Measurements from ENCODE around the gene ORC5. TPM values are rescaled to one million over a fixed set of nuclear protein-coding genes. Genes with fewer than 3 reads are reported as not detected.

The ORC5 gene
- total RNA-seq, 3 donors from 2014 or later: 14.9 to 17.6 (median 15.5) TPM

DNA sequence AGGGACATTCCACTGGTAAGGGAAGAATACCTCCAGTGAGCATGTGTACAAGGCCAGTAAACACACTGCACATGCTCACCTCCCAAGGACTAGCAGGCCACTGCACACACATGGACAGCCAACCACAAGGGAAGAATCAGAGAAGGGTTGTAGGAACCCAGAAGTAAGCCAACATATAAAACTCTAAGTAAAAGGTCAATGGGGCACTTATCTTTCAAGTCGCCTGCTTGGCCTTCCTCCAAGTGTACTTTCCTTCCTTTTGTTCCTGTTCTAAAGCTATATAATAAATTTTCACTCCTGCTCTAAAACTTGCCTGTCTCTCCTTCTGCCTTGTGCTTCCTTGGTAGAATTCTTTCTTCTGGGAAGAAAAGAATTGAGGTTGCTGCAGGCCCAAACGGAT, 33.0 kb downstream of the ORC5 start:
- peak; percentile 100 for ATAC-seq
- Histone ChIP-seq H3K9me3 (peaks cover 5% of the 10 kb centered on the region), H3K36me3 (ENCODE audit: low read depth) (no peaks in the 10 kb centered on the region), H3K4me3 (no peak overlapping the region), H3K4me1 (ENCODE audit: low read depth) (peaks cover 16% of the 10 kb centered on the region)
- intact Hi-C loops (cut with DNase I, micrococcal nuclease): no loop called here
- peak; percentile 39 to 89 (median 45) for DNase-seq
- TF ChIP-seq, protein P1, sequence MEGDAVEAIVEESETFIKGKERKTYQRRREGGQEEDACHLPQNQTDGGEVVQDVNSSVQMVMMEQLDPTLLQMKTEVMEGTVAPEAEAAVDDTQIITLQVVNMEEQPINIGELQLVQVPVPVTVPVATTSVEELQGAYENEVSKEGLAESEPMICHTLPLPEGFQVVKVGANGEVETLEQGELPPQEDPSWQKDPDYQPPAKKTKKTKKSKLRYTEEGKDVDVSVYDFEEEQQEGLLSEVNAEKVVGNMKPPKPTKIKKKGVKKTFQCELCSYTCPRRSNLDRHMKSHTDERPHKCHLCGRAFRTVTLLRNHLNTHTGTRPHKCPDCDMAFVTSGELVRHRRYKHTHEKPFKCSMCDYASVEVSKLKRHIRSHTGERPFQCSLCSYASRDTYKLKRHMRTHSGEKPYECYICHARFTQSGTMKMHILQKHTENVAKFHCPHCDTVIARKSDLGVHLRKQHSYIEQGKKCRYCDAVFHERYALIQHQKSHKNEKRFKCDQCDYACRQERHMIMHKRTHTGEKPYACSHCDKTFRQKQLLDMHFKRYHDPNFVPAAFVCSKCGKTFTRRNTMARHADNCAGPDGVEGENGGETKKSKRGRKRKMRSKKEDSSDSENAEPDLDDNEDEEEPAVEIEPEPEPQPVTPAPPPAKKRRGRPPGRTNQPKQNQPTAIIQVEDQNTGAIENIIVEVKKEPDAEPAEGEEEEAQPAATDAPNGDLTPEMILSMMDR (IDR thresholded peaks at IDR 0.05): no peak

DNA sequence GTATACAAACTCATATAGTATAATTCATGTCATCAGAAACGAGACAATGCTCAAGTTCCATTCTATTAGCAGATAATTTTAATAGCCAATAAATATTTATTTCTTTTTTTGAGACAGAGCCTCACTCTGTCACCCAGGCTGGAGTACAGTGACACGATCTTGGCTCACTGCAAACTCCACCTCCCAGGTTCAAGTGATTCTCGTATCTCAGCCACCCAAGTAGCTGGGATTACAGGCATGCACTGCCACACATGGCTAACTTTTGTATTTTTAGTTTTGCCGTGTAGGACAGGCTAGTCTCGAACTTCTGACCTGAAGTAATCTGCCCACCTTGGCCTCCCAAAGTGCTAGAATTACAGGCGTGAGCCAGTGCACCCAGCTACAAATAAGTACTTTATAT, 45.7 kb downstream of the ORC5 start:
- H3K36me3 ChIP-seq (ENCODE audit: low read depth): no peaks in the 10 kb centered on the region
- intact Hi-C loops (cut with DNase I, micrococcal nuclease): no loop called here
- no peak for DNase-seq
- no peak overlapping the region for H3K4me3 ChIP-seq
- TF ChIP-seq, protein P1 (IDR thresholded peaks at IDR 0.05): no peak
- no peaks in the 10 kb centered on the region for H3K9me3 ChIP-seq
- no peak for ATAC-seq
- no peaks in the 10 kb centered on the region for H3K4me1 ChIP-seq (ENCODE audit: low read depth)

DNA sequence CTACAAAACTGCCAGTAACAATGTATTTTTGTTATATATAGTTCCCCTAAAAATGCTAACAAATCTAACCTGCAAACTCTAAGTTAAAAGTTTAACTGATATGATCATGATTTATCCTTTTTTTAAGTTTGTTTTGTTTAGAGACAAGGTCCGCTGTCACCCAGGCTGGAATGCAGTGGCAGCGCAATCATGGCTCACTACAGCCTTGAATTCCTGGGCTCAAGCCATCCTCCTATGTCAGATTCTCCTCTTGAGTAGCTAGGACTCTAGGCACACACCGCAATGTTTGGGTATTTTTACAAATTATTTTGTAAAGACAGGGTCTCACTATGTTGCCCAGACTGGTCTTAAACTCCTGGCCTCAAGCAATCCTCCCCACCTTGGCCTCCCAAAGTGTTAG, 46.6 kb downstream of the ORC5 start:
- intact Hi-C loops (cut with DNase I, micrococcal nuclease): no loop called here
- TF ChIP-seq, protein P1 (IDR thresholded peaks at IDR 0.05): no peak
- no peaks in the 10 kb centered on the region for H3K4me1 ChIP-seq (ENCODE audit: low read depth)
- no peaks in the 10 kb centered on the region for H3K36me3 ChIP-seq (ENCODE audit: low read depth)
- H3K4me3 ChIP-seq: no peak overlapping the region
- ATAC-seq (no peak), DNase-seq (no peak)
- no peaks in the 10 kb centered on the region for H3K9me3 ChIP-seq

DNA sequence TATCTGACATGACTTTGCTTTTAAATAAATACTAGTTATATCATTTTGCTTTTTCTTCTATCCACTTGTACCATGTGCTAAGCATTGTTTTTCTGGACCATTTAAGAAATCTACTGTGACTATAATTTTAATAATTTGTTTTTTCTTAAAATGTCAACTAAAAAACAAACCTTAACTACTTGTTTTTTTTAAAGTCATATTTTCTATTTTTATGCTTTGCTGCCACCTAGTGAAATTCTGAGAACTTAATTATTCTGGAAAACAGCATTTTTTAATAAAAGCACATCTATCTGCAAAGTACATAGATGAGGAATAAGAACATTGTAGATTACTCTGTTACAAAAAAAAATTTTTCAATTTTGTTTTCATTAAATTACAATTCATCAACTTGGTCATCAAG, 47.4 kb downstream of the ORC5 start:
- DNase-seq (no peak), ATAC-seq (no peak)
- Histone ChIP-seq H3K9me3 (no peaks in the 10 kb centered on the region), H3K4me1 (ENCODE audit: low read depth) (no peaks in the 10 kb centered on the region), H3K36me3 (ENCODE audit: low read depth) (no peaks in the 10 kb centered on the region), H3K4me3 (no peak overlapping the region)
- TF ChIP-seq, protein P1 (IDR thresholded peaks at IDR 0.05): no peak
- intact Hi-C loops (cut with DNase I, micrococcal nuclease): no loop called here

DNA sequence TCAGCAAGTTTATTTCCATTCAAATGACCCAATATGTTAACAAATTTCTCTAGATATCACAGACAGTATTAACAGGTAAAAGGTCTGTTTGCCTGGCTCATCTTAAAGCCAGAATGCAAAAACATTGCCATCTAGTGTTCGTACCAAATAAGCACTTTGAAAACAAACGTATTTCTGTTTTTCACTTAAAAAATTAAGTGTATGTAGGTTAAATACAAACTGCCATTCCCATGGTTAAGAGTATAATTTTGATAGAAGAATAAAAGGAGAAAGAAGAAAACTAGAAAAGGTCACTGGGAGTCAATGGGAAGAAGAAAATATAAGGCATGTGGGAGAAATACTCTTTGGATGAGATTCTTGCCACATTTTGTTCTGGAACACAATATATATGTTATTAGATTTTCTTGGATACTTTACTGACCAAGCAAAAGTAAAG, 51.0 kb downstream of the ORC5 start:
- no peaks in the 10 kb centered on the region for H3K36me3 ChIP-seq (ENCODE audit: low read depth)
- no peak overlapping the region for H3K4me3 ChIP-seq
- TF ChIP-seq, protein P1 (IDR thresholded peaks at IDR 0.05): no peak
- no peak for DNase-seq
- ATAC-seq: no peak
- intact Hi-C loops (cut with DNase I, micrococcal nuclease): loop anchor here in 1 of 2 donors (5.0 kb wide), 1 partner anchor 580 kb away; no protein-coding TSS in a partner anchor
- H3K4me1 ChIP-seq (ENCODE audit: low read depth): no peaks in the 10 kb centered on the region
- no peaks in the 10 kb centered on the region for H3K9me3 ChIP-seq

DNA sequence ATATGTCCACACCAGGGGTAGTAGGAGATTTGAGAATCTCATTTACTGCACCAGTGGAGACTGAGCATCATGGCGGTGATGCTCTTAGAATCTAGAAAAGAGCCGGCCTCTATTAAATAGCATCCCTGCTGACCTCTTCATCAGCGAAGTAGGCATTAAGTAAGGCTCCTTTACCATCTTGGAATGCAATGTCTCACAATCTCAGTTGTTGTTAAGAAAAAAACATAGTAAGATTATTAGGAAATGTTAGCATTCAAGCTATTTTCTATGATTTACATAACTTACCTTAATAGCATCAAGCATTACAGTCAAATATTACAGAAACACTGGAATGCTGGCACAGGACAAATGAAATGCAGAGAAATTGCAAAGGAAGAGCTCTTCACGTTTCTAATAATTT, 54.5 kb downstream of the ORC5 start:
- DNase-seq (no peak), ATAC-seq (no peak)
- no peaks in the 10 kb centered on the region for H3K36me3 ChIP-seq (ENCODE audit: low read depth)
- H3K4me3 ChIP-seq: no peak overlapping the region
- TF ChIP-seq, protein P1 (IDR thresholded peaks at IDR 0.05): no peak
- H3K4me1 ChIP-seq (ENCODE audit: low read depth): no peaks in the 10 kb centered on the region
- no peaks in the 10 kb centered on the region for H3K9me3 ChIP-seq
- intact Hi-C loops (cut with DNase I, micrococcal nuclease): no loop called here
